Activated CD4-positive, alpha-beta T cell treated with anti-CD3 and anti-CD28 coated beads, Interleukin-2, amount 50 U/mL, for 24 hours (primary cell): ENCODE data around the gene GREB1L.

Experiments
- DNase-seq, 2 donors: peaks; one replicate each; pipeline ENCODE4 v3.0.0-alpha.2; 2020; ENCODE audit warnings: low read depth in 1 of 2, low spot score in 1 of 2

The GREB1L gene

GRCh38 chr18:21557607-21558253 lies 315.7 kb downstream of the GREB1L start:
- no peak for DNase-seq

- DNase-seq, result no peak
Measured at GRCh38 chr18:21559195-21559594, 317.2 kb downstream of the GREB1L start.

GRCh38 chr18:21571772-21572171 lies 329.7 kb downstream of the GREB1L start:
- DNase-seq, result no peak
